HG02571 (cell line): ENCODE data around the gene EXOSC2.
A peak's percentile ranks its signal among the peaks of the same experiment; 100 is the strongest.

Experiments
- ATAC-seq: cut with Tn5 transposase; IDR thresholded peaks from one replicate; pipeline ENCODE4 v1.9.1; 2021; ENCODE audit warnings: mild to moderate bottlenecking, moderate library complexity; ENCODE audit not compliant: unreplicated experiment

The EXOSC2 gene

DNA sequence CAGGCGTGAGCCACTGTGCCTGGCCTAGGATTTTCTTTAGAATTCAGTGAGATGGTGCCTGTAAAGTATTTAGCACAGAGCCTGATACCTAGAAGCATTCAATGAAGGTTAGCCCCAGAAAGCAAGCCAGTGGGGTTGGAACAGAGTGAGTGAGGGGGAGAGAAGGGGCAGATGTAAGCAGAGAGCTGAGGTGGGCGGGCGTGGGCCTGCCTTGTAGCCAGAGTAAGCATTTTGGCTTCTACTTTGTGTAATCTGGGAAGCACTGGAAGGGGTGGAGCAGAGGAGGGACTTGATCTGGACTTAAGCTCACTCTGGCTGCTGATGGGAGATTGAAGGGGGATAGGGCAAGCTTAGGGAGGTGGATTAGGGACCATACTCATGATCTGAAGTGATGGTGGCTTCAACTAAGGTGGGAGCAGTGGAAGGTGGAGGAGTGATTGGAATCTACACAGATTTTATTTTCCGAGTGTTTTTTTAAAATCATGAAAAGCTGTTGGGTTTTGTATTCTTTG lies 2.6 kb downstream of the EXOSC2 start:
- no peak for ATAC-seq

DNA sequence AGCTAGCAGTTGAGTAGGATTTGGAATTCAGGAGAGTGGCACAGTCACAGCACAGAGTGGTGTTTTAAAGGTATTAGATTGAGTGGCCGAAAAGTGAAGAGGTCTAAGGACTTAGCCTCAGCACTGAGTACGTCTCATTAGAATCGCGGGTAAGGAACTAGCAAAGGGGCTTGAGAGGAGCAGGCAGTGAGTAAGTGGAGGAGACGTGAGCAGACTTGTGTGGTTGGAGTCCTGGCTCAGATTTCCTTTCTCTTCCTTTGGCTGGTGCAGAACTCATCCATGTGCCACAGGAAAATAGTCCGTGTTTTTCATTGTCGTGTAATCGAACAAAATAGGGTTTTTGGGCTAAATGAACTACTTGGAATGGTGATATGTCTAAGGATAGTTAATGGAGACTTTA lies 3.4 kb downstream of the EXOSC2 start:
- no peak for ATAC-seq

DNA sequence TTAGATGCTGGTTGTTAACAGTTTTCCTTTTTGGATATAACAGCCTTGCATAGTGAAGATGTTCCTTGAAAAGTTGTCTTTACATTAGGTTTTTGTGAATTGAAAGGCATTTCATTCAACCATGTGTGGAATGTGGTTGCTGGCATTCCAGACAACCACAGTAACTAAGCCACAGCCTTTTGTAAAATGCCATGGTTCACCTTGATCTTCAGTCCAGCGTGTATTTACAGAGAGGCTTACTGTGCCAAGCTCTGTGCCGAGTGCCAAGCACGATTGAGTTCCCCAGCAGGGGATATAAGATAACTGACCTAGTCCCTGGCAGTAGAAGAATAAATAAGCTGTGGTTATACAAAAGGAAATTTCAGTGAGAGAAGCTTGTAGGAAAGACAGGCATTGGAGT lies 4.9 kb downstream of the EXOSC2 start:
- ATAC-seq: no peak

DNA sequence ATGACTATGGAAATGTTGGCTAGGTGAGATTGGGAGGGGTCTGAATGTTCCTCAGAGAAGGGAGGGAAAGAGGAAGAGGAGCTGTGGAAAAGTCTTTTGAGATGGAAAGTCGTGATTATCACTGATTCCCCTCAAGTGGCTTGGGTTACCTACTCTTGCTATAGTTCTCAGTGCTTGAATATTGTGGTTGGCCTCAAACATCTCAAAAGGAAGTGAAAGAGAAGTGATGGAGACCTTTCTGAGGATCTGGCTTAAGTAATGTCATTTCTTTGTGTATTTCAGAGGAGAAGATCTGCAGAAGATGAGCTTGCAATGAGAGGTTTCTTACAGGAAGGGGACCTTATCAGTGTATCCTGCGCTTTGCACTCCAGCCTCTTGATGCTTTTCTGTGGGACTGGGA lies 5.5 kb downstream of the EXOSC2 start:
- no peak for ATAC-seq

DNA sequence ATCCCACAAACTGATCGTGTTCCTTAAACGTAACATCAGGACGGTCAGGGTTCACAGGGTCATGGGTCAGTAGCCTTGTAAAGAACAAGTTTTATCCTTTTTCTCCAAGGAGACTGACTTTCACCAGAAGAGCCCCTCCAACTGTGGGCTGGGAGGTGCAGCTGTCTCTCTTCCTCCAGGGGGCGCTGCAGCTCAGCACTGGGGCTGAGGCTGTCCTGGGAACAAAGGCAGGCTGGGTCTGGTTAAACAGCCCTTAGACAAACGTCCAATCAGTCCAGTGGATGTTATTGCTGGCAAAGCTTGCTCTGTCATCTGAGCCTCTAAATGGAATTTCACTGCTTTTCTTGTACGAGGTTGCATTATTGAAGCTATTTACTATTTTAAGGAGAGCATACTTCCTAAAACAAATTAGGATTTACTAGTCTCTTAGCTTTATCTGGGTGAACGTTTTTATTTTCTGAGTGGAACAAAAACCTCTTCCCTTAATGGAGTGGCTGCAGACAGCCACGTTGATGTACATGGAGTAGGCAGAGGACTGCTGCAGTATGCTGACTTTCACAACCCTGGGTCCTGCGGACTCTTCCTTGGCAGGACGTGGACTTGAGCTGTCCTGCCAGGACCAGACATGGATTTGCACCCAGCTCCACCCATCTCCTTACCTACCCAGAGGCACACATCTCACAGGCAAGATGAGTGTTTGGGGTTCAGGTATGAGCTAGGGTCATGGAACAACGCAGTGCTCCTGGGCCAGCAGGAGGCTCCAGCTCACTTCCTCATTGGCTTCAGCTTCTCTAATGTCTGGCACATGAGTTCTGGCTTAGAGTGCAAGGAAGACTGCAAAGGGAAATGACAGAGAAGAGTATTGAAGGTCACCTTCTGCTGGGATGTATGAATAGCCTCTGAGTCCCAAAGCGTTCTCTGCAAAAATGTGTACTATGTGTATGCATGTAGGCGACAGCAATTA lies 7.8 kb downstream of the EXOSC2 start:
- no peak for ATAC-seq

DNA sequence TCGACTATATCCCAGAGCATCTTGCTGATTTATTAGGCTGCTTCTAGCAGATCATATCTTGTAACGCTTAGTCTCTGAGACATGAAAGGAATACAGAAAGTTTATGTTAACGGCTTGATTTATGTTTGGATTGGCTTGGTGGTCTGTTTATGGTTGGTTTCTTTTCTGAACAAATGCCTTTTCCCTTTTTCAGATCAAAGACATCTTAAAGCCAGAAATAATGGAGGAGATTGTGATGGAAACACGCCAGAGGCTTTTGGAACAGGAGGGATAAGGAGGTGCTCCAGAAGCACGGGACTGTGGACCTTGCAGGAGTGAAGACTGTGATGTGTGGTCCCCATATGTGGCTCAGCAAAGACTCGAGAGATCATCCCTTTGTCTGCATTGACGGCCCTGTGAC lies 9.9 kb downstream of the EXOSC2 start:
- no peak for ATAC-seq

DNA sequence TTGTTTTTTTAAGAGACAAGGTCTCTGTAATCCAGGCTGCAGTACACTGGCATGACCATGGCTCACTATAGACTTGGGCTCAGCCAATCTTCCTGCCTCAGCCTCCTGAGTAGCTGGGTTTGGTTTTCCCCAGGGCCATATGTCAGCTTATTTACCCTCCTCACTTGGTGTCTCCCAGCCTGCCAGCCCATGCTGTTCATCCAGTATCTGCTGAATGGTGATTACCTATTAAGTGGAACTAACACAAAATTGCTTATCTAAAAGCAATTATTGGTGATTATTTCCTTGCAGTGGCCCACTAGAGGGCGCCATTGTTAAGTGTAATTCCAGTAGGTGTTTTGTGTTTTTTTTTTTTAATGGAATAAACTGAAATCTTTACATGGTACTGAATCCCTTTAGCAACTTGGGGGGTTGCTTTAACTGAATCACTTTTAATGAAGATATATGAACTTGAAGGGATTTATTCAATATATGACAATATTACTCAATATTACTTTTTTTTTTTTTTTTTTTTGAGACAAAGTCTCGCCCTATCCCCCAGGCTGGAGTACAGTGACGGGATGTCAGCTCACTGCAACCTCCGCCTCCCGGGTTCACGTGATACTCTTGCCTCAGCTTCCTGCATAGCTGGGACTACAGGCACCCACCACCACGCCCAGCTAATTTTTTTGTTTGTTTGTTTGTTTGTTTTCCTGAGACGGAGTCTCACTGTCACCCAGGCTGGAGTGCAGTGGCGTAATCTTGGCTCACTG lies 13.8 kb downstream of the EXOSC2 start:
- ATAC-seq: no peak

DNA sequence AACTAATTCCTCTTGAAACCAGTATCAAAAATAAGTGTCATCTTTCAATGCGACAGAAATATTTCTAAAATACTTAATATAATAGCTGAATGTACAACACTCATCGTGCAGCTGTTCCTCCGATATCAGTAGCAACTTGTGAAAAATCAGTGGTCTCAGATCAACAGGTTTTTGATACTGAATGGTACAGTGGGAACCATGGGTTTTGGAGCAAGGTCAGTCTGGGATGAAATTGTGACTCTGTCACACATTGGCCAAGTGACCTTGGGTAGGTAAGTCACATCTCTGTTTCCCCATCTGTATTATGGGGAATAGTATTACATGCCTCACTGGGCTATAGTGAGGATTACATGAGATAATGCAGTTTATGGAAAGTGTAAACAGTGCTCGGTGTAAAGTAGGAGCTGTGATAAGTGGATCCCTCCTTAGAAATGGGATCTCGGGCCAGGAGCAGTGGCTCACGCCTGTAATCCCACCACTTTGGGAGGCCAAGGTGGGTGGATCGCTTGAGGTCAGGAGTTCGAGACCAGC lies 17.3 kb downstream of the EXOSC2 start:
- ATAC-seq: no peak

DNA sequence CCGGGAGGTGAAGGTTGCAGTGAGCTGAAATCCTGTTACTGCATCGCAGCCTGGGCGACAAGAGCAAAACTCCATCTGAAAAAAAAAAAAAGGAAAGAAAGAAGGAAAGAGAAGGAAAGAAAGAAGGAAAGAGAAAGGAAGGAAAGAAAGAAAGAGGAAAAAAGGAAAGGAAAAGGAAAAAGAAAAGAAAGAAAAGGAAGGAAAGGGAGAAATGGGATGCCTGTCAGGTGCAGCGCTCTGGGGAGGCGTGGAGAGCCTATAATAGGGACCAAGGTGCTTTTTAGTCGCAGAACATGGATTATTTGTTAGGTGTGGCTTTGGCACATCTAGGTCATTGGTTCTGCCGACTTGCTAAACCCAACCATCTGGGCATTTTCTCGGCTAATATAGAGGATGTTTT lies 17.9 kb downstream of the EXOSC2 start:
- ATAC-seq: no peak

DNA sequence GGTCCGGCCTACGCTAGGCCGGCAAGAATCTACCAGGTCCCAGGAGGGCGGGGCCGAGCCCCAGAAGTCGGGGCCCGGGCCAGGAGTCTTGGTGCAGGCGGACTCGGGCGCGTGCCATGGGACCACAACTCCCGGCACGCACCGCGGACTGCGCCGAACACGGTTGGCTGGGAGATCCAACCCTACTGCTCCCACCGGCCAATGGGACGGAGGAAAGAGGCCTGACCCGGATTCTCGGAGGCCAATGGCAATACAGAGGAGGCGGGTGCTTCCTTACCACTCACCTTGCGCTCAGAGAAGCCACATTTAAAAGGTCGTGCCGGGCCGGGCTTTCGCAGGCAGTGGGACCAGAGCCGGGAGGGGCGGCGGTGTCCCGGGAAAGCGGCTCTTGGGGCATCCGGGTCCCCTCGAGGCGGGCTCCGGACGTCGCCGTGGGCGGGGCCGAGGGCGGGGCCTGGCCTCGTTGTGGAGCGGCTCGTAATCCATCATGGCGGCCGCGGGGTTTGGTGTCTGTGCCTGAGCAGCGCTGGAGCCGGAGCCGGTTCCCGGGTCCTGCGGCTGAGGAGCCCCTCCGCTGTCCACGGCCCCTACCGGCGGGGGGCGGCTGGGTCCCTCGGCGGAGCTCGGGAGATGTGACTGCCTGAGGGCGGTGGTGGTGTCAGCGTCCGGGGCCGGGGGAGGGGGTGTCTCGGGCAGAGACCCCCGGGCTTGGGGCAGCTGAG lies 19.1 kb downstream of the EXOSC2 start:
- ATAC-seq: peak; percentile 94

DNA sequence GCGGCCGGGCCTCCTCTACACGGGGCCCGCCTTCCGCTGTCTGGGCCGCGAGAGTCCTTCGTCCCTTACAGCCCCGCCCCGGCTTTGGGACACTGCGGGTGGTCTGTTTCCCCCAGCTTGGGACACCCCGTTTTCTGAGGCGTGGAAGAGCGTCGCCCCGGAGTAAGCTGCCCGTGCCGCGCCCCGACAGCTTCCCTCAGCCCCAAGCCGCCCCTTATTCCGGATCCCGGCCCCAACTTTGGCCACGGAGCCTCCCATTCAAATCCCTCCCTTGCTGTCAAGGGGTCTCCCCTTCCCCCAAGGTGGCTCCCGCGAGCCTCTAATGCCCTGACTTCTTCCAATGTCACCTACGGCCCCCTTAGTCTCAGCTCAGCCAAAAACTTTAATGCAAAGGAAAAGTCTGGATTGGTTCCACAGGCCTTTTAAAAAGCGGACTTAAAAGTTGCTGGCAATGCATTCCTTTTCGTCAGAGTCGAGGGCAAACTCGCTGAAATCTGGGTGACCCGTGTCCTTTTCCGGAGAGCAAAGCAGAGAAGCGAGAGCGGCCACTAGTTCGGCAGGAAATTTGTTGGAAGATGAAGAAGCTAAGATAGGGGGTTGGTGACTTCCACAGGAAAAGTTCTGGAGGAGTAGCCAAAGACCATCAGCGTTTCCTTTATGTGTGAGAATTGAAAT lies 19.8 kb downstream of the EXOSC2 start:
- no peak for ATAC-seq

DNA sequence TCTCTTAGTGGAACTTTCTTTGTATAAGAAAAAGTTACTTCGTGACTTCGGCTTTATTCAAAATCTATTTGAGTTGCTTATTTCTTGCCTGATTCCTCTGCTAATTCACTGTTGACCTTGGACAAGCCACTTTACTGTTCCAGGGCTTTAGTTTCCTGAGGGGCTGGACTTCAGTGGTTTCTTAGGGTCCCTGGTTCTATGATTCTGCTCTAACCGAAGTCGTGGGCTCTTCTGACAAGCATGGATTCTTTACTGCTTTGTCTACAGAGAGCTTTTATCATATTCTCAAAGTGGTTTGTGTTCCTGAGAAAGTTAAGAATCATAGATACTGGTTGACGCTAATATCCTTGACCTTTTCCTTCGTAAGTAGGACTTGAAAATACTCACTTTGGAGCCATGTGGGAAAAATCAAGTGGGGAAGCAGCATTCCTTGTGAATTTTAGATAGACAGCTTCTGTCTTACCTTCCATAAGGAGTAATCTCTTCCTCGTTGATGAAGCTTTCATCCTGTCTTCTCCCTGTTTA lies 21.1 kb downstream of the EXOSC2 start:
- no peak for ATAC-seq

DNA sequence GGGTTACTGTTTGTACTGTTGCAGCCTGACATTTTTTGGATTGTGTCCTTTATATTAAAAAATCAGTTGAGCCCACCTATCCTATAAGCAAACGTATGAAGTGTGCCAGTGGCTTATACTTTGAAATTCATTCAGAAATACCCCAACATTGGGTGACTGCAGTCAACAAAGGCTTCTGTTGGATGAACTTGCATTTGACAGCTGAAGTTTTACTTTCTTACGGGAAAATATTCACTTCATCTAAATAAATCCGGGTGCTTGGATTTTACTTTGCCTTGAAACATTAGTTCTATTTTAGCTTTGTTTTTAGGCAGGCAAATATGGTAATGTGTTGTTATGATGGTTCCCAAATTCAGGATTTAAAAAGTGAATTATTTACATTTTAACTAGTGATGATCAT lies 21.7 kb downstream of the EXOSC2 start:
- ATAC-seq: no peak

DNA sequence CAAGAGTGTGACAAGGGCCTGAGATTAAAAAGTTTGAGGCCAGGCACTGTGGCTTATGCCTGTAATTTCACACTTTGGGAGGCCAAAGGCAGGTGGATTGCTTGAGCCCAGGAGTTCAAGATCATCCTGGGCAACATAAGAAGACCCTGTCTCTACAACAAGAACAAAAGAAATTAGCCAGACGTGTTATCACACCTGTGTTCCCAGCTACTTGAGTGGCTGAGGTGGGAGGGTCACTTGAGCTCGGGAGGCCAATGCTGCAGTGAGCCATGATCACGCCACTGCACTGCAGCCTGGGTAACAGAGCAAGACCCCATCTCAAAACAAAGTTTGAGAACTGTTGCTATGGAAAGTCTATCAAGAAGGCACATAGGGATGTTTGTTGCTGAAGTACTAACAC lies 25.0 kb downstream of the EXOSC2 start:
- no peak for ATAC-seq

DNA sequence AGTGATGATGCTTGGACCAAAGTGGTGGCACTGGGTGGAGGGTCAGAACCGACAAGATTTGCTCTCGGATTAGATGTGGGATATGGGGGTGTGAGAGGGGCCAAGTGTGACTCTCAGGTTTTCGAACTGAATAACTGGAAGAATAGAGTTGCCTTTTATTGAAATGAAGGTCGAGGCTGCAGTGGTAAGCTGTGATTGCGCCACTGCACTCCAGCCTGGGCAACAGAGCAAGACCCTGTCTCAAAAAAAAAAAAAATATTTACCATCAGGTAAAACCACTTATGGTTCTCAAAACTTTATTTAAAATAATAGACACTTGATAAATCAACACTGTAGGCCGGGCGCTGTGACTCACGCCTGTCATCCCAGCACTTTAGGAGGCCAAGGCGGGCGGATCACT lies 27.2 kb downstream of the EXOSC2 start:
- ATAC-seq: no peak

DNA sequence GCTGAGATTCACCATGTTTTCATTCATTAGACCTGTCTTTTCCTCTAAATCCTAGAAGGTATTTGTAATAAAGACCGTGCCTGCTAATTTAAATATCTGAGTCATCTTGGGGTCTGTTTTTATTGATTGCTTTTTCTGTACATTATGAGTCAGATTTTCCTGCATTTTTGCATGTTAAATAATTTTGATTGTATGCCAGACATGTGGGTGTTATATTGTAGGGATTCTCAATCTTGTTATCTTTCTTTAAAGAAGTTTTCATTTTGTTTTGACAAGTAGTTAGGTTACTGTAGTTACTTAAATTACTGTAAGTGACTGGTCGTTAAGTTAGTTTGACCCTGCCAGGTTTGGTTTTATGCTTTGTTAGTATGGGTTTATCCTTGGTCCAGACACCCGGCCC lies 35.1 kb downstream of the EXOSC2 start:
- no peak for ATAC-seq

DNA sequence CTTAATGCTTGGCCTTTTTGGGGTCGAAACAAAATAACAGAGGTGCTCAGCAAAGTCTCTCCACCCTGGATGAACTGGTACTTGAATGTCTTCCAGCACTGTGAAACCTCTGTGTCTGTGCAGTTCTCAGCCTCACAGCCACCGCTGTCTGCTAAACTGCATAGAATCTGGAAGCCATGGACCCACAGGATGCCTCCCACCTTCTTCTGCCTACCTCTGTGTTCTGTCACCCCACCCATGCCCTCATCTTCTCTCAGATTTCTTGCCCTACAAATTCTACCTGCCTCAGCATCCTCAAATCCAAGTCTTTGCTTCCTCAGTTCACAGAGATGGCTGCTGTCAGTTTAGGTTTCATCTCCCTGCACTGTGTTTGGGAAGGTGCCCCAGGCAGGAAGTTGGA lies 35.6 kb downstream of the EXOSC2 start:
- ATAC-seq: no peak

DNA sequence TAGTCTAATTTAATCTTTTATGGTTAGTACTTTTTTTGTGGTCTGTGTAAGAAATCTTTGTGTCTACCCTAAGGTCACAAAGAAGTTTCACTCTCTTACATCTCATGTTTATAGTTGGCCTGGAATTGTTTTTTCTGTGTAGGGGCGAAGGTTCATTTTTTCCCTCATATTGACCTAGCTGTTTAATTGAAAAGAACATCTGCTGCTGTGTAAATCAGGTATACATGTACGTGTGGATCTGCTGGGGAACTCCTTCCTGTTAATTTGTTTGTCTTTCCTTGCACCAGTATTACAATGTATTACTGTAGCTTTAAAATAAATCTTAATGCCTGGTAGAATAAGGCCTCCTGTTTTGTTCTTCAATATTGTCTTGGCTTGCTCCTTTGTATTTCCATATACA lies 37.8 kb downstream of the EXOSC2 start:
- ATAC-seq: no peak

DNA sequence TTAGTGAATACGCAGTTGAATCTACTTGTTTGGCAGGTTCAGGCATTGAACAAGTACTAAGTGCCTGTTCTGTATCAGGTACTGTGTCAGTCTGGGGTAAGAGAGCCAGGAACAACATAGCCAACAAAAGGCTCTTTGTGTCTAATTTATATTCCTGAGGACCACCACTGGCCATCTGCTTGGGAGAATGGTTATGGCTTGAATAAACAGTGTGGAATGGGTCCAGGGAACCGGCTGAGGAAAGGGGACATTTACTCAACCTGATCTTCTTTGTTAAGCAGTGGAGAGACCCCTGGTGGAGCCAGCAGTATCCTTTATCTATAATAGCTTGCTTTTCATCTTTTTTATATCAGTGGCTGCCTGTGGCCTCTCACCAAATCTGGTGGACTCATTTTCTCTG lies 38.6 kb downstream of the EXOSC2 start:
- ATAC-seq: no peak

DNA sequence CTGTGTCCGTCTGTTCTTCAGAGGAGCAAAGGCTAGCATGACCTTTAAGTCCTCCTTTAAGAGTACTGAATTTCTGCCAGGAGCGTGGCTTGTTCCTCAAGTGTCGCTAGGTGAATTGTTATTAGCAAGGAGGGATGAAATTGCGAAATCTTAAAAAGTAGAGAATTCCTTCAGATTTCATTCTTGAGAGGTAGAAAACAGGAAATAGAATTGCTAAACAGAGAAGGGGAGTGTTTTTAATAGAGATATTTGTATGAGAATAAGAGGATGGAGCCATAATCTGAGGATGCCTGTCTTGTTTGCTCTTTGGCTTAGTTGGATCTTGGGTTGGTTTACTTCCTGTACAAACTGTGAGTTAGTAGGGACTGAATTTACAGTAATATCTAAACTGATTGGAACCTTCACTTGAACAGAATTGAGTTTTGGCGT lies 39.2 kb downstream of the EXOSC2 start:
- ATAC-seq: no peak
